Activated naive CD8-positive, alpha-beta T cell treated with anti-CD3 and anti-CD28 coated beads, Interleukin-2, amount 10 ng/mL, durations not matched to agents 7 days and 5 days (primary cell): ENCODE measurements around the gene NUDT10. TPM values are rescaled to one million over a fixed set of nuclear protein-coding genes. Genes with fewer than 3 reads are reported as not detected.
"Not testable (repeated sequence)": the region's sequence is repeated elsewhere in the genome, so short reads cannot be mapped to it uniquely, and the experiment has no call there.

ENCODE experiments used
- ATAC-seq: fragments of 150-1000 bp; cut with Tn5 transposase; one replicate; pipeline ENCODE4 v1.10.0; 2021; ENCODE audit warnings: low read depth, moderate library complexity
- POLR2A ChIA-PET: fragments of 350-600 bp; sonication (Branson Sonifier 250); formaldehyde crosslinking; loops from one replicate; lab custom pipeline; 2021; ENCODE audit warnings: antibody characterized with exemption; lab: Charles Lee
- DNase-seq: peaks from one replicate; pipeline ENCODE4 v3.0.0; 2021
- H3K27ac Mint-ChIP-seq: one replicate; pipeline ENCODE4 v1.8.0; 2022; ENCODE audit warnings: mild to moderate bottlenecking, mixed read lengths
- H3K27me3 Mint-ChIP-seq: one replicate; pipeline ENCODE4 v1.8.0; 2022; ENCODE audit warnings: mild to moderate bottlenecking, moderate library complexity, mixed read lengths
- H3K36me3 Mint-ChIP-seq: one replicate; pipeline ENCODE4 v1.8.0; 2021; ENCODE audit warnings: mild to moderate bottlenecking, mixed read lengths
- H3K4me1 Mint-ChIP-seq: one replicate; pipeline ENCODE4 v1.8.0; 2021; ENCODE audit warnings: mixed read lengths
- H3K4me3 Mint-ChIP-seq: one replicate; pipeline ENCODE4 v1.8.0; 2022; ENCODE audit warnings: mild to moderate bottlenecking, moderate library complexity, mixed read lengths
- H3K9me3 Mint-ChIP-seq: one replicate; pipeline ENCODE4 v1.8.0; 2021; ENCODE audit warnings: mixed read lengths
- total RNA-seq, 2 experiments: library from RNA; stranded (reverse); gene quantifications; one replicate each; pipeline ENCODE4 v1.2.3, GENCODE V29; 2021

Gene NUDT10
- 1 to 10 TPM; 1.2 to 1.4 TPM for total RNA-seq

DNA sequence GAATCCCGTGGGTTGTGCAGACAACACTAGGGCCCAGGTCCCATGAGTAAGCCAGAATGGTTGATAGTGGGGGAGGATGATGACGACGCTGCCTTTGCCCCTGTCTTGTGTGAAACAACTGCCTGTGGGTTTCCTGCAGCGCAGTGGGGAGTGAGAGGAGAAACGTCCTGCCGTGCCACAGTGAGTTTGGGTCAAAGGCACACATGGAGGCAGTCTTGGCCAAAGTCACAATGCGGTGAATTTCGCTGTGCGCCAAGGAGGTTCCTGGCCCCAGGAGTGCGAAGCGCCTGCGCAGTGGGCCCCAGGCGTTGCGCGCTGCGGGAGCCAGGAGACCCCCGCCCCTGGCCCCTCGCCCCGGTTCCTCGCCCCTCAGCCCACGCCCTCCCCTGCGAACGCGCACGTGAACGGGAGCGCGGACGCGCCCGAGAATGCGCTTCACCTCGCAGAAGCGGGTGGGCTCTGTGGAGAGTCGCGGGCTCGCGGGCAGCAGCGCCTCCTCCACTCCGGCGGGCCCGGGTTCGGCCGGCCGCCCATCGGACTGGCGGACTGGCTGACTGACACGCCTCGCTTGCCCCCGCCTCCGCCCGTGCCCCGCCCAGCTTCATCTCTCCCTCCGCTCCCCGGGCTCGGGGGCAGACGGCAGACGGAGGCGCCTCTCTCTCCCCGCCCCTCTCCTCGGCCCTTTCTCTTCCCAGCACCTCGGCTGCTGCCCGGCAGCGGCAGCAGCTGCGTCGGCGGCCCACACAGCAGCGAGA is at the start of gene NUDT10:
NUDT10 (plus strand) TSS at position 635 of the 755 bp plus-strand sequence. CDS start 144 bp downstream, outside the sequence.
- POLR2A ChIA-PET = no interaction called here
- no peaks in the 10 kb centered on the region for H3K4me1 Mint-ChIP-seq

GRCh38 chrX:51292421-51292820 is 40.2 kb upstream of the NUDT10 start:
- Mint-ChIP-seq H3K4me3 (no peak overlapping the region), H3K27ac (no peak overlapping the region), H3K4me1 (no peaks in the 10 kb centered on the region), H3K36me3 (no peaks in the 10 kb centered on the region), H3K27me3 (no peaks in the 10 kb centered on the region), H3K9me3 (no peaks in the 10 kb centered on the region)
- DNase-seq (no peak), ATAC-seq (no peak)
- POLR2A ChIA-PET = no interaction called here

More for the DNA sequence above, at the start of gene NUDT10:
- Mint-ChIP-seq H3K27me3 (peaks cover 4% of the 10 kb centered on the region), H3K4me3 (peak within 1 kb of the TSS; percentile 89), H3K9me3 (no peaks in the 10 kb centered on the region), H3K36me3 (no peaks in the 10 kb centered on the region), H3K27ac (peak within 1 kb of the TSS; percentile 79)
- peak; percentile 64 for DNase-seq
- peak; percentile 82 for ATAC-seq

GRCh38 chrX:51296138-51296537 is 36.5 kb upstream of the NUDT10 start:
- Mint-ChIP-seq H3K4me3 (no peak overlapping the region), H3K27ac (no peak overlapping the region), H3K36me3 (no peaks in the 10 kb centered on the region), H3K27me3 (no peaks in the 10 kb centered on the region), H3K4me1 (no peaks in the 10 kb centered on the region), H3K9me3 (no peaks in the 10 kb centered on the region)
- DNase-seq = no peak
- POLR2A ChIA-PET = no interaction called here
- no peak for ATAC-seq

DNA sequence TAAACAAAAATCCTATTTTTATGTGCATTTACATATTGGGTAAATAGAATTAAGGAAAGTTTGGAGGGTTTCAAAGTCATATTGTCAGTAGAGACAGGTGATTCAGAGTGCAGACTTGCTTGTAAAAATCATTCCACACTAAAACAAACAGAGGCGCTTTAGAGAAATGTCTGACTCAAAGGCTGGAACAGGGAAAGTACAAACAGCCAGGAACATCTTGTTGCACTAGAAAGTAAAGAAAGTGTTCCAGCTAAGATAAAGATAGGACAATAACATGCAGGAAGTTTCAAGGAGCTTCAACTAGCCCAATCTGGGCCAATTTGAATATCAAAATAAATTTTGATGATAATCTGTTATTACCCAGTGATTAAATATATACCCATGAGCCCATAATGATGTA is 16.4 kb upstream of the NUDT10 start:
- DNase-seq = no peak
- no peaks in the 10 kb centered on the region for H3K4me1 Mint-ChIP-seq
- POLR2A ChIA-PET = no interaction called here
- no peaks in the 10 kb centered on the region for H3K27me3 Mint-ChIP-seq
- no peak for ATAC-seq
- H3K4me3 Mint-ChIP-seq = no peak overlapping the region
- peaks cover 2% of the 10 kb centered on the region for H3K36me3 Mint-ChIP-seq
- H3K9me3 Mint-ChIP-seq = no peaks in the 10 kb centered on the region
- no peak overlapping the region for H3K27ac Mint-ChIP-seq

DNA sequence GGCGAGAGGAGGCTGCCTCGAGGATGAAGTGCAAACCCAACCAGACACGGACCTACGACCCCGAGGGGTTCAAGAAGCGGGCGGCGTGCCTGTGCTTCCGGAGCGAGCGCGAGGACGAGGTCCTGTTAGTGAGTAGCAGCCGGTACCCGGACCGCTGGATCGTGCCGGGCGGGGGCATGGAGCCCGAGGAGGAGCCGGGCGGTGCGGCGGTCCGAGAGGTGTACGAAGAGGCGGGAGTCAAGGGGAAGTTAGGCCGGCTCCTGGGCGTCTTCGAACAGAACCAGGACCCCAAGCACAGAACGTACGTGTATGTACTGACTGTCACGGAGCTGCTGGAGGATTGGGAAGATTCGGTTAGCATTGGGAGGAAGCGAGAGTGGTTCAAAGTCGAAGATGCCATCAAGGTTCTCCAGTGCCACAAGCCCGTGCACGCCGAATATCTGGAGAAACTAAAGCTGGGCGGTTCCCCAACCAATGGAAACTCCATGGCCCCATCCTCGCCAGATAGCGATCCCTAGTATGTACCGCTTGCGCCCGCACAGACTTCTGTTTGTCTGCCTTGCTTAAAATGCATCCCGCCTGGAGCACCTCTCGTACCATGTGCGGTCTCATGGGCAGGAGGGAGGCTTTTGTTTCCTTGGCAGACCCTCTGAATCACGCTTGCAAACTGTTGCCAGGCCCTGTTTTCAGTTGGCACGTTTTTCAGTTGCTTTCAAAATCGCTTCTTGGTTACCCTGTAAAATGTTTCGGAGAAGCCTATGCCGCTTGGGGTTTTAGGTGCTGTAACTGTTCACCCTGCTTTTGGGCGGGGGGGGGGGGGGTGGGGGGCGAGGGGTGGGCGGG is 542 bp downstream of the NUDT10 start:
- POLR2A ChIA-PET, H3K4me1 Mint-ChIP-seq, H3K36me3 Mint-ChIP-seq, DNase-seq, H3K9me3 Mint-ChIP-seq, H3K27me3 Mint-ChIP-seq: not testable (repeated sequence)
- ATAC-seq = peak; percentile 43
- Mint-ChIP-seq H3K4me3 (peak overlapping the region; percentile 89), H3K27ac (peak overlapping the region; percentile 79)

- no peak overlapping the region for H3K4me3 Mint-ChIP-seq
- H3K36me3 Mint-ChIP-seq = no peaks in the 10 kb centered on the region
- no peak overlapping the region for H3K27ac Mint-ChIP-seq
- DNase-seq (no peak), ATAC-seq (no peak)
- H3K9me3 Mint-ChIP-seq = no peaks in the 10 kb centered on the region
- H3K4me1 Mint-ChIP-seq = no peaks in the 10 kb centered on the region
- POLR2A ChIA-PET = no interaction called here
- H3K27me3 Mint-ChIP-seq = peaks cover 4% of the 10 kb centered on the region
These were observed 1.7 kb downstream of the NUDT10 start for GRCh38 chrX:51334276-51334675.

GRCh38 chrX:51336584-51336983 is 4.0 kb downstream of the NUDT10 start:
- Mint-ChIP-seq H3K27me3 (peaks cover 2% of the 10 kb centered on the region), H3K4me3 (no peak overlapping the region), H3K9me3 (no peaks in the 10 kb centered on the region), H3K27ac (no peak overlapping the region), H3K4me1 (no peaks in the 10 kb centered on the region), H3K36me3 (no peaks in the 10 kb centered on the region)
- POLR2A ChIA-PET = no interaction called here
- DNase-seq (no peak), ATAC-seq (peak; percentile 48)

DNA sequence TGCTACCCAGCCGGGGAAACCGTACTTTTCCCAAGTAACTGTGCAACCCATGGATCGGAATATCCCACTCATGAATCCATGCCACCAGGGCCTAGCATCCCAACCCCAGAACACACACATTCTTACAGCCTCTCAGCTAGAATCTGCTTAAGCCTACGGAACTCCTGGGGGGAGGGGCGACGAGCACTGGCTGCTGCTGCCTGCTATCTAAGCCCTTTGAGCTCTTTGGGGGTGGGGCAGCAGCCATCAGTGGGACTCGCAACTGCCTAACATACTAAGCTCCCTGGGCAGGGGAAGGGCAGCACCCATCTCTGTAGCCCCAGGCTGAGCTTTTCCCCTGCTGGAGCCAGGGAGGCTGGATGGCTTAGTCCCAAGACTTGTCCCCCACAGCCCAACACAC is 28.6 kb downstream of the NUDT10 start:
- no peak for DNase-seq
- no peaks in the 10 kb centered on the region for H3K27me3 Mint-ChIP-seq
- H3K9me3 Mint-ChIP-seq = peaks cover 9% of the 10 kb centered on the region
- H3K4me3 Mint-ChIP-seq = no peak overlapping the region
- H3K36me3 Mint-ChIP-seq = peaks cover 5% of the 10 kb centered on the region
- ATAC-seq = no peak
- peaks cover 1% of the 10 kb centered on the region for H3K4me1 Mint-ChIP-seq
- H3K27ac Mint-ChIP-seq = no peak overlapping the region
- POLR2A ChIA-PET = no interaction called here

DNA sequence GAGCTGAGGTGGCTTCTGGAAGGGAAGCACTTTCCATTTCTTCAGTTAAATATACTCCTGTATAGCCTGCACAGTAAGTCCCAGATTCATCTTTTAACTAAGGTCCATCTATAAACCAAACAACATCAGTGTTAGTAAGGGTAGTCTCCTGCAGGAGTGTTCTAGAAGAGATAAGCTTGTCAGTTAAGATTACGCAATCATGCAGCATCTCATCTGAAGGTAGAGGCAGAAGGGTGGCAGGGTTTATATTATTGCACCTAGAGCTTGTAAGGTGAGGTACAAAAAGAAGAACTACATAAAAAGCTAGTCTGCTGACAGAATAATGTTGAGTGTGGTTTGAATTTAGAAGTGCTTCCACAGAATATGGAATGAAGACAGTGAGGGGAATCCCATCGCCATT is 44.0 kb downstream of the NUDT10 start:
- ATAC-seq (no peak), DNase-seq (no peak)
- H3K36me3 Mint-ChIP-seq = no peaks in the 10 kb centered on the region
- no peak overlapping the region for H3K4me3 Mint-ChIP-seq
- POLR2A ChIA-PET = no interaction called here
- H3K27me3 Mint-ChIP-seq = no peaks in the 10 kb centered on the region
- no peaks in the 10 kb centered on the region for H3K4me1 Mint-ChIP-seq
- no peak overlapping the region for H3K27ac Mint-ChIP-seq
- no peaks in the 10 kb centered on the region for H3K9me3 Mint-ChIP-seq

Other genes starting within 250 kb of the NUDT10 start
- under 1 TPM; 0.65 to 0.83 TPM for gene NUDT11, start 163.8 kb downstream of the NUDT10 start, total RNA-seq